PFSK-1 (cell line): Measurements from ENCODE around the gene USP48.

Source experiments
- FOXP2 ChIP-seq: optimal IDR thresholded peaks from 2 replicates; pipeline ENCODE3; 2011; ENCODE audit warnings: borderline replicate concordance, control low read depth, inconsistent platforms; ENCODE audit not compliant: insufficient read depth; ENCODE audit errors: extremely low read length, extremely low read depth
- POLR2AphosphoS5 ChIP-seq: IDR thresholded peaks from 2 replicates; pipeline ENCODE4 v1.6.1; 2012; ENCODE audit warnings: low read depth, mild to moderate bottlenecking, control low read depth, low read length, moderate library complexity
- REST ChIP-seq, 2 experiments: IDR thresholded peaks; 2 replicates each; pipeline versions ENCODE4 v1.6.1 to v1.8.0; 2011 to 2012; ENCODE audit warnings: low read depth in 2 of 2, low read length in 2 of 2, control low read depth in 1 of 2, inconsistent platforms in 1 of 2, mild to moderate bottlenecking in 1 of 2, moderate library complexity in 1 of 2; ENCODE audit not compliant: insufficient read depth in 1 of 2
- SIN3A ChIP-seq: IDR thresholded peaks from 2 replicates; pipeline ENCODE4 v1.6.1; 2012; ENCODE audit warnings: mild to moderate bottlenecking, low read length, moderate library complexity, borderline replicate concordance; ENCODE audit not compliant: insufficient read depth
- TAF1 ChIP-seq: IDR thresholded peaks from 2 replicates; pipeline ENCODE4 v1.6.1; 2012; ENCODE audit warnings: low read length, control low read depth, borderline replicate concordance; ENCODE audit not compliant: insufficient read depth

Gene USP48

GRCh38 chr1:21669258-21670058 lies 113.5 kb downstream of the USP48 start, which contains the start of gene RAP1GAP:
Gene RAP1GAP, minus strand, starts transcription at chr1:21669357. Its CDS starts 49,325 bp downstream, at chr1:21620032.
- no peak for TF ChIP-seq SIN3A

- TF ChIP-seq POLR2AphosphoS5 = no peak
- TF ChIP-seq REST (IDR thresholded peaks at IDR 0.05; ENCODE audit: insufficient read depth in 1 of 2, low read depth in 2 of 2, low read length in 2 of 2) = no peak
- no peak for TF ChIP-seq SIN3A
- no peak for TF ChIP-seq FOXP2
- no peak for TF ChIP-seq TAF1
Measured at GRCh38 chr1:21668951-21669257, 114.0 kb downstream of the USP48 start.

- TF ChIP-seq POLR2AphosphoS5 (no peak), FOXP2 (no peak)
Measured at GRCh38 chr1:21668232-21668950, 114.6 kb downstream of the USP48 start.

GRCh38 chr1:21667348-21668231 lies 115.4 kb downstream of the USP48 start:
- TF ChIP-seq REST (IDR thresholded peaks at IDR 0.05; ENCODE audit: insufficient read depth in 1 of 2, low read depth in 2 of 2, low read length in 2 of 2) (no peak), POLR2AphosphoS5 (no peak), TAF1 (no peak), FOXP2 (no peak), SIN3A (no peak)

- no peak for TF ChIP-seq FOXP2
- no peak for TF ChIP-seq REST (IDR thresholded peaks at IDR 0.05; ENCODE audit: insufficient read depth in 1 of 2, low read depth in 2 of 2, low read length in 2 of 2)
- TF ChIP-seq TAF1 = no peak
- TF ChIP-seq SIN3A = no peak
Measured at GRCh38 chr1:21666576-21667320, 116.2 kb downstream of the USP48 start.
